A673 (cell line): ENCODE data around the gene MTHFR.

Experiments
- CTCF ChIP-seq: fragments of 300-800, 200-600 bp; sonication (generic); conservative IDR thresholded peaks from 2 replicates; pipeline ENCODE4 v1.5.1; 2017; ENCODE audit warnings: low read depth, mild to moderate bottlenecking, antibody characterized with exemption, low read length, moderate library complexity, mixed read lengths
- EZH2 ChIP-seq: fragments of 200-600 bp; sonication (generic); IDR thresholded peaks from 2 replicates; pipeline ENCODE4 v1.6.1; 2017; ENCODE audit warnings: borderline replicate concordance, low read depth, mild to moderate bottlenecking, mixed read lengths, antibody characterized with exemption, low read length; ENCODE audit not compliant: poor library complexity, severe bottlenecking

GRCh38 chr1:11833900-11834299 is 28.1 kb upstream of the MTHFR start:
- TF ChIP-seq CTCF: no peak
- TF ChIP-seq EZH2: no peak
